ENCODE measurements around the gene CD38. TPM values are rescaled to one million over a fixed set of nuclear protein-coding genes. Genes with fewer than 3 reads are reported as not detected.

The CD38 gene
- total RNA-seq, 4 donors from 2014 or later: 0.15 to 0.62 (median 0.39) TPM

DNA sequence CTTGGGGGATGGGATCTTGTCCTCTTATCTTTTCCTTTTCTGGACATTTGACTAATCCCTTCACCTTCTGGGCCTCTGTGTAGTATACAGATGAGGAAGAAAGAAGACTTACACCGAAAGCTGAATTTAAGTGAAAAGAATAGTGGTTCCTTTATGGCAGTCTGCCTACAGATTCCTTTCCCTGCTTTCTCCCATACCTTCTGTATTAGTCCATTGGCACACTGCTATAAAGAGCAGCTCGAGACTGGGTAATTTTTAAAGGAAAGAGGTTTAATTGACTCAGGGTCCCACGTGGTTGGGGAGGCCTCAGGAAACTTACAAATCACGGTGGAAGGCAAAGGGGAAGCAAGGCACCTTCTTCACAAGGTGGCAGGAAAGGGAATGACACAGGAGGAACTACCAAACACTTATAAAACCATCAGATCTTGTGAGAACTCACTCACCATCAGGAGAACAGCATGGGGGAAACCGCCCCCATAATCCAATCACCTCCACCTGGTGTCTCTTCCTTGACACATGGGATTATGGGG lies 34.0 kb upstream of the CD38 start:
- TF ChIP-seq, protein P1, sequence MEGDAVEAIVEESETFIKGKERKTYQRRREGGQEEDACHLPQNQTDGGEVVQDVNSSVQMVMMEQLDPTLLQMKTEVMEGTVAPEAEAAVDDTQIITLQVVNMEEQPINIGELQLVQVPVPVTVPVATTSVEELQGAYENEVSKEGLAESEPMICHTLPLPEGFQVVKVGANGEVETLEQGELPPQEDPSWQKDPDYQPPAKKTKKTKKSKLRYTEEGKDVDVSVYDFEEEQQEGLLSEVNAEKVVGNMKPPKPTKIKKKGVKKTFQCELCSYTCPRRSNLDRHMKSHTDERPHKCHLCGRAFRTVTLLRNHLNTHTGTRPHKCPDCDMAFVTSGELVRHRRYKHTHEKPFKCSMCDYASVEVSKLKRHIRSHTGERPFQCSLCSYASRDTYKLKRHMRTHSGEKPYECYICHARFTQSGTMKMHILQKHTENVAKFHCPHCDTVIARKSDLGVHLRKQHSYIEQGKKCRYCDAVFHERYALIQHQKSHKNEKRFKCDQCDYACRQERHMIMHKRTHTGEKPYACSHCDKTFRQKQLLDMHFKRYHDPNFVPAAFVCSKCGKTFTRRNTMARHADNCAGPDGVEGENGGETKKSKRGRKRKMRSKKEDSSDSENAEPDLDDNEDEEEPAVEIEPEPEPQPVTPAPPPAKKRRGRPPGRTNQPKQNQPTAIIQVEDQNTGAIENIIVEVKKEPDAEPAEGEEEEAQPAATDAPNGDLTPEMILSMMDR (IDR thresholded peaks at IDR 0.05): no peak
- TF ChIP-seq POLR2AphosphoS5 (IDR thresholded peaks at IDR 0.05): no peak
- TF ChIP-seq EP300 (IDR thresholded peaks at IDR 0.05): no peak
- TF ChIP-seq POLR2A (IDR thresholded peaks at IDR 0.05): no peak
- H3K4me1 ChIP-seq: no peaks in the 10 kb centered on the region
- no peak for DNase-seq (ENCODE audit: low spot score in 2 of 2)
- H3K4me3 ChIP-seq: no peak overlapping the region
- H3K36me3 ChIP-seq: no peaks in the 10 kb centered on the region
- H3K27me3 ChIP-seq: no peaks in the 10 kb centered on the region
- 47% methylated on average over 5 of the region's 5 CpGs for WGBS
- no peak overlapping the region for H3K27ac ChIP-seq
- peaks cover 5% of the 10 kb centered on the region for H3K9me3 ChIP-seq

DNA sequence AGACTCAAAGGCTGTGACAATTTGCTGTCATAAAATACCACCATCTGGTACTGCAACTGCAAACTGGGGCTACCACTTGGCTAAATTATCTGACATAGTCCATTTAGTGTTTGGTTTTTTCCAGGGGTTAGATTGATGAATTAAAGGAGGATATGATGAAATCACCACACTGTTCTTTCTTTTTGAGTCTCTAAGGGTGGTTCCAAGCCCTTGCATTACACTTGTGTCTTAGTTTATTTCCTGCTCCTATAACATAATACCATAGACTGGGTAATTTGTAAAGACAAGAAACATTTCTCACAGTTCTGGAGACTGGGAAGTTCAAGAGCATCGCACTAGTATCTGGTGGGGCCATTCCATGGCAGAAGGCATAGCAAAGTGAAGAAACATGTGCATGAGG lies 32.0 kb upstream of the CD38 start:
- H3K9me3 ChIP-seq: peaks cover 5% of the 10 kb centered on the region
- H3K27ac ChIP-seq: no peak overlapping the region
- TF ChIP-seq POLR2AphosphoS5 (IDR thresholded peaks at IDR 0.05) (no peak), EP300 (IDR thresholded peaks at IDR 0.05) (no peak), POLR2A (IDR thresholded peaks at IDR 0.05) (no peak)
- TF ChIP-seq, protein P1 (IDR thresholded peaks at IDR 0.05): no peak
- WGBS: 100% methylated on average over 1 of the region's 1 CpG
- no peaks in the 10 kb centered on the region for H3K4me1 ChIP-seq
- no peak for DNase-seq (ENCODE audit: low spot score in 2 of 2)
- H3K4me3 ChIP-seq: no peak overlapping the region
- no peaks in the 10 kb centered on the region for H3K36me3 ChIP-seq
- H3K27me3 ChIP-seq: no peaks in the 10 kb centered on the region

DNA sequence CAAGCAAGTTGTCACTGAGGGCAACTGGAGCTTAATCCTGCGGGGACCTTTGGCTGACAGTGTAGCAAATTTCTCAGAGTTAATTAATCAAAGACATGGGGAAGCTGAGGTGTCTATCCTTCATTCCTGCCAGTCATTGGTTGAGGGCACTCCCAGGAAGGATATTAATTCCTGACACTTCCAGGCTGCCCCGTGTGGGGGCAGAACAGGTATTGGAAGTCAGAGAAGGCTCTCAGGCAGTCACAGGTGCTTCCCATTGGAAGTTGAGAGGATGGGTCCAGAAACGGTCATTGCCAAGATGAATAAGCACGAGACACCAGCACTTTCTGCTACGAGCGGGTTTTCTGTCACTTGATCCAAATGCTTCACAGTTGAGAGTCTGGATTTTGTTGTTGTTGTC lies 29.1 kb upstream of the CD38 start:
- Histone ChIP-seq H3K9me3 (no peaks in the 10 kb centered on the region), H3K27ac (no peak overlapping the region), H3K27me3 (no peaks in the 10 kb centered on the region), H3K4me3 (no peak overlapping the region), H3K4me1 (no peaks in the 10 kb centered on the region), H3K36me3 (no peaks in the 10 kb centered on the region)
- 63% methylated on average over 6 of the region's 6 CpGs for WGBS
- no peak for DNase-seq (ENCODE audit: low spot score in 2 of 2)
- TF ChIP-seq POLR2AphosphoS5 (IDR thresholded peaks at IDR 0.05): no peak

DNA sequence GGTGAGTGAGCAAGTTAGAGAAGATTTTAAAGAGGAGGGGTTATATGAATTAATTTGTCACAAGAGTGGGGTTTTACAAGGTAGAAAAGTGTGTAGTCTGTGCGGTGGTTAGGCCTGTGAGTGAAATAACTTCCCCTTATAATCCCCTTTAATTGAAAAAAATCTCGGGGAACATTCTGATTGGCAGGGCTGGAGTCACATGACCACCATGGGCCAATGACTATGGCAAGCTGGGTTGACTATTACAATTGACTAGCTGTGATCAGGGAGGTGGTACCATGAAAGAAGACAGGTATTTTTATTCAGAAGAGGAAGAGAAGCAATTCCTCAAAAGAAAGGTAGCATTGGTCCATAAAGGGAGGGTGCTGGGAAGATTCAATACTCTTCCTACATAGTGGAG lies 27.0 kb upstream of the CD38 start:
- no peak for TF ChIP-seq EP300 (IDR thresholded peaks at IDR 0.05)

DNA sequence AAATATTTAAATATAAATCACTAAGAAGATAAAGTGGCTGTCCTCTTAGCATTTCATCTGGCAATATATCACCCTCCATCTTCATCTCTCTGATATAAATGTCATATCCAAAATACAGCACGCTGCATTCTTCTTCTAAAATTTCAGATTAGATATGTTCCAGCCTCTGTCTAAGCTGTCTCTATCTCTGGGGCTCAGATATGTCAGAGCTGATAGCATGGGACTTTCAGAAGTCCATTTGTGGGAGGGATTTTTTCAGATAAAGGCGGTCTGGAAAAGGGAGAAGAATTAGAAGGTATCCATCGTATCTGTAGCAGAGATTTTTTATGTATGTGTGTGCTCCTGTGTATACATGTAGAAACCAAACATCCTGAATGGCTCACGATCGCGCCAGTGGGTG lies 25.0 kb upstream of the CD38 start:
- TF ChIP-seq, protein P1 (IDR thresholded peaks at IDR 0.05): no peak
- TF ChIP-seq POLR2AphosphoS5 (IDR thresholded peaks at IDR 0.05): no peak
- no peak for TF ChIP-seq EP300 (IDR thresholded peaks at IDR 0.05)
- no peak for TF ChIP-seq POLR2A (IDR thresholded peaks at IDR 0.05)
- Histone ChIP-seq H3K4me1 (no peaks in the 10 kb centered on the region), H3K27ac (no peak overlapping the region), H3K36me3 (no peaks in the 10 kb centered on the region), H3K4me3 (no peak overlapping the region), H3K9me3 (no peaks in the 10 kb centered on the region), H3K27me3 (no peaks in the 10 kb centered on the region)
- DNase-seq (ENCODE audit: low spot score in 2 of 2): no peak
- 87% methylated on average over 6 of the region's 6 CpGs for WGBS

More for the DNA sequence above, 27.0 kb upstream of the CD38 start:
- WGBS: 92% methylated on average over 2 of the region's 2 CpGs
- Histone ChIP-seq H3K4me3 (no peak overlapping the region), H3K27me3 (no peaks in the 10 kb centered on the region), H3K4me1 (no peaks in the 10 kb centered on the region), H3K9me3 (no peaks in the 10 kb centered on the region), H3K36me3 (no peaks in the 10 kb centered on the region), H3K27ac (no peak overlapping the region)
- no peak for DNase-seq (ENCODE audit: low spot score in 2 of 2)

DNA sequence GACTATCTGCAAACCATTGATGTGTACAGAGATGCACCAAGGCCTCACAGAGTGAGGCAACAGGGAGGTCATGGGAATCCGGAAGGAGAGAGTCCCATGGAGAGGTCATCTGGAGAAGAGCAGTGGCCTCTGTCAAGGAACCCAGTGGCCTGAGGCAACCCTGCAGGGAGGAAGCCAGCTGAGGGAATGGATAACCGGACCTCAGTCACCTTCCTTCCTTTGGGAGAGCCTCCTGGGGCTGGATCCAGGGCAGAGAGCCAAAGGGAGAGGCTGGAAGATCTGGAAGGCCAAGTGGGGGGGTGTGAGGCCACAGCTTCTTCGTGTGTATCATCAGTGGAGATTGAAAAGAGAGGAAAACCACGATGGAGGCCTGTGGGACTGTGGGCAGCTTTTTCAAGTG lies 24.3 kb upstream of the CD38 start:
- WGBS: 37% methylated on average over 4 of the region's 4 CpGs
- no peak for DNase-seq (ENCODE audit: low spot score in 2 of 2)
- Histone ChIP-seq H3K27me3 (no peaks in the 10 kb centered on the region), H3K9me3 (no peaks in the 10 kb centered on the region), H3K36me3 (no peaks in the 10 kb centered on the region), H3K4me3 (no peak overlapping the region), H3K4me1 (no peaks in the 10 kb centered on the region), H3K27ac (no peak overlapping the region)
- TF ChIP-seq POLR2AphosphoS5 (IDR thresholded peaks at IDR 0.05) (no peak), POLR2A (IDR thresholded peaks at IDR 0.05) (no peak), EP300 (IDR thresholded peaks at IDR 0.05) (no peak)
- TF ChIP-seq, protein P1 (IDR thresholded peaks at IDR 0.05): no peak

Data from suprapubic skin (tissue), 4 donors.